Neuron (in vitro differentiated cells): ENCODE measurements around the gene VGLL4.
A peak's percentile ranks its signal among the peaks of the same experiment; 100 is the strongest.
"Not testable (repeated sequence)": the region's sequence is repeated elsewhere in the genome, so short reads cannot be mapped to it uniquely, and the experiment has no call there.

Experiments used
- H2AFZ ChIP-seq: one replicate; pipeline ENCODE4 v1.6.1; 2013; ENCODE audit warnings: low read depth, mild to moderate bottlenecking, inconsistent platforms, low read length, moderate library complexity
- H3K27me3 ChIP-seq: one replicate; pipeline ENCODE4 v1.6.1; 2013; ENCODE audit warnings: low read length; ENCODE audit not compliant: insufficient read depth
- H3K36me3 ChIP-seq: one replicate; pipeline ENCODE4 v1.6.1; 2013; ENCODE audit warnings: low read length; ENCODE audit not compliant: insufficient read depth
- H3K4me1 ChIP-seq: one replicate; pipeline ENCODE4 v1.6.1; 2013; ENCODE audit warnings: low read length; ENCODE audit not compliant: insufficient read depth
- H3K4me3 ChIP-seq: 2 replicates; pipeline ENCODE4 v1.5.1; 2013; ENCODE audit warnings: mild to moderate bottlenecking, low read length, moderate library complexity
- H3K9me3 ChIP-seq: one replicate; pipeline ENCODE4 v1.6.1; 2013; ENCODE audit warnings: low read length

The VGLL4 gene, protein sequence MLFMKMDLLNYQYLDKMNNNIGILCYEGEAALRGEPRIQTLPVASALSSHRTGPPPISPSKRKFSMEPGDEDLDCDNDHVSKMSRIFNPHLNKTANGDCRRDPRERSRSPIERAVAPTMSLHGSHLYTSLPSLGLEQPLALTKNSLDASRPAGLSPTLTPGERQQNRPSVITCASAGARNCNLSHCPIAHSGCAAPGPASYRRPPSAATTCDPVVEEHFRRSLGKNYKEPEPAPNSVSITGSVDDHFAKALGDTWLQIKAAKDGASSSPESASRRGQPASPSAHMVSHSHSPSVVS

DNA sequence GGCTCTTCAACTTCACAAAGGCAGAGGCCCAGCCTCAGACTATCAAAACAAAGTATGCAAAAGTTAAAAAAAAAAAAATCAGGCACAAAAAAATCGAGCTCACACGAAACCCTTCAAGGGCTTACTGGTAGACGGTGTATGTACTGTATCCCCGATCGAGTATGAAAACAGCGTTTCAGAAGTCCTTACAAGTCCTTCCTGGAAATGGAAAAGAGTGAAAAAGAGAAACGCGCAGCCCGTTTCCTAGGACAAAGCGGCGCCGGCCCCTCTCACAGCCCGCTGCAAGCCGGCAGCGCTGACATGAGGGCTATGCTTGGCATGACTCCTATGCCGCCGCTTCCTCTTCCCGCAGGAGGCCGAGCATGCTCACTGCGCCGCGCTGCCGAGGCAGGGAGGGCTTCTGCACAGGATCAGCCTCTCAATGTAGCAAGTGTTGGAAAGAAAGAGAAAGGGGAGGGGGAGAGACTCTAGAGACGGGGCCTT is at the start of gene VGLL4:
Gene VGLL4, minus strand, starts transcription at position 311 of the 483 bp plus-strand sequence. CDS start 397 bp downstream, outside the sequence.
- Histone ChIP-seq H3K27me3 (no peaks in the 10 kb centered on the region), H2AFZ (peak within 1 kb of the TSS; percentile 17), H3K9me3 (no peaks in the 10 kb centered on the region), H3K36me3 (no peaks in the 10 kb centered on the region), H3K4me1 (peaks cover 25% of the 10 kb centered on the region), H3K4me3 (peak within 1 kb of the TSS; percentile 57)

DNA sequence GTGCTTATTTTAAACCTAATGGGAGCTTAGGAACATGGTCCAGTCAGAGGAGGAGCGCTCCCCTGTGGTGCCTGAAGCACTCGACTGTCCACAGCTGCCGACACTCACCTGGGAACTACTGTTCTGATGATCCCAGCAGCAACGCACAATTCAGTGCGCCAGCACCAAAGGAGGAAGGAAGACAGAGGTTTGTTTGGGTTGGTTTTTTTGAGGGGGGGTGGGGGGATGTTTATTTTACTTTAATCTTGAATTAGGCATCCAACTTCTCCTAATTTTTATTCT is 48.8 kb upstream of the VGLL4 start:
- no peaks in the 10 kb centered on the region for H3K36me3 ChIP-seq
- H3K4me3 ChIP-seq, result no peak overlapping the region
- H3K9me3 ChIP-seq, result no peaks in the 10 kb centered on the region
- H3K27me3 ChIP-seq, result no peaks in the 10 kb centered on the region
- H3K4me1 ChIP-seq, result no peaks in the 10 kb centered on the region
- no peak overlapping the region for H2AFZ ChIP-seq

DNA sequence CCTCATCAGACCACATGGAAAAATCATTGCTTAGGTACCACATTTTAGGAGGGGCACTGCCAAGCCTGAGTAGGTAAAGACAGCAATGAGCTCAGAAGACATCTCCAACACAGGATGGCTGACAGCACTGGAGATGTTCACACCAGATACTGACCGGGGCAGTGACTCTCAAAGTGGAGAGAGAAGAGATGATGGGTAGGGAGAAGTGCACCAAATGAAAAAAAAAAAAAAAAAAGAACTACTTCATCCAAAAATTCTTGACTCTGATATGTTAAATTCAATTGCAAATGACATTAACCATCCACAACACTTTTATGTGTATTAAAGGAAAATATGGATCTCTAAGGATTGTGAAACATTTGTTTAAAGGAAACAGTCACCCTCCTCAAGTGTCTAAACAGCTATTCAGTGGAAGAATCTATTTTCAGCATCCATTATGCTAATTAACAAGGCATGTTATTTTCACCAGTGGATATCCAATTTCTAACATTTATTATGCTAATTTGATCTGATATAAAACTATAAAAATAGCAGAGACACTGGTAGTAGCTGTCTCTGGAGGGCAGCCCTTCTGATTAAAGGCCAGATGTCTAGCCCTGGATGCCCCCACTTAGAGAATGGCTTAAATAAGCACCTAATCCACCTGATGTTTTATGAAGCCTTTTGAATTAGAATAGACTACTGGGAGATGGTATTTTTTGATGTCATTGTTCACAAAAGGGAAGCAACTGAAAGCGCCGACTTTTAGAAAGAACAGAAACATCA is 48.2 kb upstream of the VGLL4 start:
- no peaks in the 10 kb centered on the region for H3K4me1 ChIP-seq
- no peaks in the 10 kb centered on the region for H3K36me3 ChIP-seq
- H2AFZ ChIP-seq, result no peak overlapping the region
- no peak overlapping the region for H3K4me3 ChIP-seq
- no peaks in the 10 kb centered on the region for H3K27me3 ChIP-seq
- no peaks in the 10 kb centered on the region for H3K9me3 ChIP-seq

DNA sequence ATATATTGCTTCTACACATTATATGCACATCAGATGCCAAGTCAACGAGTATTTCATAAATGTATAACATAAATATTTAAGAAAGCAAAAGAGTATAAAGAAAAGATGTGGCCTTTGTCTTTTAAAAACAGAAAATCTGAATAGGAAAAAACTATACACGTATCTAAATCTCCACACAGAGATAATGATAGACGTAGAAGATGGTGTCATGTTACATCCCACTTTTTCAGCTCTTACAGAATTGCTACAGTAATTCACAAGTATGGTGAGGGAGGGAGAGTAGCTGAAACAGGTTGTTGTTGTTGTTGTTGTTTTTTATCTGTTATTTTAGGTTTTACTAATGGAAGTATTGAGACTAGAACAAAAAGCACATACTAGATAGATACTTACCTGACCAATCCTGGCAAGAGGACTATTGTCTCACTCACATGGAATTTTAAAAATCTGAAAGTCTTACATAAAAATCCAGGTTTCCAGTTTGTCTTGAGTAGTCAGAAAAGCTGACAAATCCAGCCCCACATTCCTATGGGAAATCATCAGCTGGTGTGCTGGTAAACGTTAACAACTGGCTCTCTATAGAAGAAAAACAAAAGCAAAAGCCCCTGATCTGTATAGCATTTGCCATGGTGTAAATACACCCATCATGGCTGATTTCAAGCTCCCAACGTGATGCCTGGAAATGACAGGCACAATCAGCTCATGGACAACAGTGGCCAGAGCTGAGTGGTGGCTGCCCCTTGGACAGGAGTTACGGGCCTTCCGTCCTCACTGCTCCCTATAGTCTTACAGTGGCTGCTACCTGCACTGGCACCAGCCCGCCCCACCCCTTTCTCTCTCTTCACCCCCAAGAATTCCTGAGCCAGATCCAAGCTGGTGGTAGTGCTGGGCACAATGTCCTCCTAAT is 47.4 kb upstream of the VGLL4 start:
- Histone ChIP-seq H3K4me3 (no peak overlapping the region), H2AFZ (no peak overlapping the region), H3K27me3 (no peaks in the 10 kb centered on the region), H3K36me3 (no peaks in the 10 kb centered on the region), H3K4me1 (no peaks in the 10 kb centered on the region), H3K9me3 (no peaks in the 10 kb centered on the region)

DNA sequence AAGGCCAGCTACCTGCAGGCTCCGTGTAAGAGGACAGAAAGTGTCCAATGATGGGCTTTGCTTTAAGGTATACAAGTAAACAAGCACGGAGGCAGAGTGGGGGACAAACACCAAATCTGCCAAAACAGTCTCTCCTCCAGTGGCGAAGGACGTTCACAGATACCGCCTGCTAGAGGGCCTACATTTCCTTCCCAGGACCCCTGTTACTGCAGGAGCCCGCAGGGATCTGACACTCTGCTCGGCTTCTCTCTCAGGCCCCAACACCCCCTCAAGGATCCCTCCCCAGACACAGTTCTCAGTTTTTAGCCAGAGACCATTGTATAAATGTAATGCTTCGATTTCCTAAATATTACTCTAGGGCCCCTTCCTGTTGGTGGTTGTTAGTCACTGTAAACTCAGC is 46.0 kb upstream of the VGLL4 start:
- no peaks in the 10 kb centered on the region for H3K4me1 ChIP-seq
- H3K36me3 ChIP-seq, result no peaks in the 10 kb centered on the region
- no peak overlapping the region for H3K4me3 ChIP-seq
- H2AFZ ChIP-seq, result no peak overlapping the region
- H3K27me3 ChIP-seq, result no peaks in the 10 kb centered on the region
- no peaks in the 10 kb centered on the region for H3K9me3 ChIP-seq

DNA sequence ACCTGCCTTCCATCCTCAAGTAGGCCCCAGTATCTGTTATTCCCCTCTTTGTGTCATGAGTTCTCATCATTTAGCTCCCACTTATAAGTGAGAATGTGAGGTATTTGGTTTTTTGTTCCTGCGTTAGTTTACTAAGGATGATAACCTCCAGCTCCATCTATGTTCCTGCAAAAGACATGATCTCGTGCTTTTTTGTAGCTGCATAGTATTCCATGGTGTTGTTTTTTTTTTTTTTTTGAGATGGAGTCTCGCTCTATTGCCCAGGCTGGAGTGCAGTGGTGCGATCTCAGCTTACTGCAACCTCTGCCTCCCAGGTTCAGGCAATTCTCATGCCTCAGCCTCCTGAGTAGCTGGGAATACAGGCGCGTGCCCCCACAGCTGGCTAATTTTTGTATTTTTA is 41.3 kb upstream of the VGLL4 start:
- not testable (repeated sequence) for H3K36me3 ChIP-seq, H3K4me3 ChIP-seq, H3K4me1 ChIP-seq, H3K27me3 ChIP-seq, H2AFZ ChIP-seq, H3K9me3 ChIP-seq

DNA sequence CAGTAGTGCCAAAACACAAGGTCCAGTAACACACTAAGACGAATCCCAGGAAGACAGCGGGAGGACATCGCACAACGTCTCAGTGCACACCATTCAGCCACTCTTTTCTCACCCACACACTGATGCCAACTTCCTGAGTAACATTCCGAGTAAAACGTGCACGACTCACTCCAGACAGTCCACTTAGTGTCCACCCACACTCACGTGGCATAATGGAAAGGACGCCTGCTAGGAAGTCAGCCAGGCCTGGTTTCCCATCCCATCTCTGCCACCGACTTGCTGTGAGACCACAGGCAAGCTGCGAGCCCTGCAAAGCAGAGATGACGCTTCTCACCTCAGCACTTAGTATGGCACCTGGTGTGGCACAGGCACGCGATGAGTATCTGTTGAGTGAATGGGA is 36.8 kb upstream of the VGLL4 start:
- H3K4me1 ChIP-seq, result no peaks in the 10 kb centered on the region
- no peak overlapping the region for H2AFZ ChIP-seq
- H3K27me3 ChIP-seq, result no peaks in the 10 kb centered on the region
- no peaks in the 10 kb centered on the region for H3K36me3 ChIP-seq
- H3K4me3 ChIP-seq, result no peak overlapping the region
- no peaks in the 10 kb centered on the region for H3K9me3 ChIP-seq

DNA sequence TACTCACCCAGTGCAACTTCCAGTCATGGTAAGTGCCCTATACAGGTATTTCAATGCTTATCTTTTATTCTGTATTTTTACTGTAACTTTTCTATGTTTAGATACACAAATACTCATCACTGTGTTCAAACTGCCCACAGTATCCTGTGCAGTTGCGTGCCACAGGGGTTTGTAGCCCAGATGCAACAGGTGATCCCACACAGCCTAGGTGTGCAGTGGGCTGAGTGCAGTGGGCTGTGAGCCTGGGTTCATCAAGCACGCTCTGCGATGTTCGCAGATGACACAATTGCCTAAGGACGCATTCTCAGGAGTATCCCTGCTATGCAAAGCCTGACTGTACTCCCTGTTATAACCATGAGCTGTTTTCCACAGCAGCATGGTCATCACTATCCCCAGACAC is 36.2 kb upstream of the VGLL4 start:
- no peak overlapping the region for H3K4me3 ChIP-seq
- no peaks in the 10 kb centered on the region for H3K9me3 ChIP-seq
- no peaks in the 10 kb centered on the region for H3K4me1 ChIP-seq
- no peaks in the 10 kb centered on the region for H3K27me3 ChIP-seq
- H3K36me3 ChIP-seq, result no peaks in the 10 kb centered on the region
- no peak overlapping the region for H2AFZ ChIP-seq

DNA sequence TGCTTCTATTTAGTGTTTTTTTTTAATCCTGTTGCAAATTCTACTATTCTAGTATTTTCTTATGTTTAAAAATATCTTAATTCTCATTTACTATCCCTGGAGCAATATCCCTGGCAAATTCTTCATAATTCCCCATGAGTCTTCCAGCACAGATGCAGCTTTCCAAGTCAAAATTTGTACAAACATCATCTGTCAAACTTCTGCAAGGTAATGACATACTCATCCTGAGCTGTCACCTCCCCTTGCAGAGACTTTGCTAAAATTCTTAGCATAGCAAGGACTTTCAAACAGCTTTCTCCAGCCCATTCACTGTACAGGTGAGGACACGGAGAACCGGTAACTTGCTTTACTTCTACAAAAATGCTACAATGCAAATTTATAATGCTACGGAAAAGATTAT is 28.6 kb upstream of the VGLL4 start:
- H3K4me3 ChIP-seq, result no peak overlapping the region
- H3K4me1 ChIP-seq, result no peaks in the 10 kb centered on the region
- no peaks in the 10 kb centered on the region for H3K9me3 ChIP-seq
- no peaks in the 10 kb centered on the region for H3K36me3 ChIP-seq
- H2AFZ ChIP-seq, result no peak overlapping the region
- no peaks in the 10 kb centered on the region for H3K27me3 ChIP-seq

DNA sequence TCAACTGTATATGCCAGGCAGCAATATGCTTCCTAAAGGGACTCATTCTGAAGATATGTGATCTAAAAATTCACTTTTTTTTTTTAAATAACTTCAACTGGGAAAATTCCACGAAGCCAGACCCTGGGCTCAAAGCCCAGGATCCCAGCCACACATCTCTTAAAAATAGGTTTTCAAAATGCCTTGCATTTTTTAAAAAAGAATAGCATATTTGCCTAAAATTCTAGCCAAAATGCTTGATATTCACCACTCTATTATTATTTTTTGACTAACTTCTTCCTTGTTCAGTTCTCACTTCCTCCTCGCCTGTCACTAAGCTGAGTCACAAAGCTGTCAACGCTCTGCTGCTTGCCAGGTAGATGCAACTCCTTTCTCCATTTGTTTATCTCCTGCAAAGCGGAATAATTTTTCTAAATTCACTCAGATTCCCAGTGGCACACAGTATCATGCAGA is 28.0 kb upstream of the VGLL4 start:
- H3K4me3 ChIP-seq, result no peak overlapping the region
- H3K9me3 ChIP-seq, result no peaks in the 10 kb centered on the region
- no peaks in the 10 kb centered on the region for H3K4me1 ChIP-seq
- no peaks in the 10 kb centered on the region for H3K36me3 ChIP-seq
- no peaks in the 10 kb centered on the region for H3K27me3 ChIP-seq
- no peak overlapping the region for H2AFZ ChIP-seq

DNA sequence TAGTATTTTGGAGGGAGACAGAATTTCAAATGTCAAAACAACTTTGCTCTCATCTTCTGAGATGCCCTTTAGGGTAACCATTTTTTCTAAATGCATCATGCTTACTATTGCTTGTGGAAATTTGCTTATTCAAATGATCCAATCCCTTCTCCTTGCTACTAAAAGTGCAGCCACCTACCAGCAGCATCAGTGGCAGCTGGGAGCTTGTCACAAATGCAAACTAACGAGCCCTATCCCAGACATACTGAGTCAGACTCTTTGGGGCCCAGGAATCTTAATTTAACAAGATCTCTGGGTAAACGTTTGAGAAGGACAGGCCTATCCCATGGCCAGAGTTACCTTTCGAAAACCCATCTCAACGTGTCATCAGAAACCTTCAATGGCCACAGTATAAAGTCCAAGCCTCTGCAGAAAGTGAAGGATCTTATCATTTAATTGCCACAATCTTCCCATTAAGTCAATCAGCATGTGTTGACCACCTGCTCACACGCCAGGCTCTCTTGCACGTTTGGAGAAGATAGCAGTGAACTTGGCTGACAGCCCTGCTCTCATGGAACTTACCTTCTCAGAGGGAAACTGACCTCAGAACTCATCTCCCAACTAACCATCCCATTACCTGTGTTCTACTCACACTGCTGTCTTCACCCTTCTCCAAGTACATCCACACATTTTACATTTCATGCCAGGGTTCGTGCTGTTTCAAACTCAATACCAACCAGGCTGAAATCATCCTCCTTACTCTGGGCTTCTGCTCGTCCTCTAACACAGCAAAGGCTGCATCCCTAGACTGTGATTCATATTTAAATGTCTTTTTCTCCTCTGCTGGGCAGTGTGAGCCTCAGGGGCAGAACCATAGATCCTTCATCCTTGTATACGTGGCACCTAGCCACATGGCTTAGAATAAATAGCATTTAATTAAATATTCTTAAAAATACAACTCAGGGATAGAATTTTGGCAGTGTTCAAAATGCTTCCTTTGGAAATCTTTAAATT is 24.8 kb upstream of the VGLL4 start:
- Histone ChIP-seq H3K27me3 (no peaks in the 10 kb centered on the region), H3K9me3 (no peaks in the 10 kb centered on the region), H3K4me3 (no peak overlapping the region), H2AFZ (no peak overlapping the region), H3K4me1 (no peaks in the 10 kb centered on the region), H3K36me3 (no peaks in the 10 kb centered on the region)

DNA sequence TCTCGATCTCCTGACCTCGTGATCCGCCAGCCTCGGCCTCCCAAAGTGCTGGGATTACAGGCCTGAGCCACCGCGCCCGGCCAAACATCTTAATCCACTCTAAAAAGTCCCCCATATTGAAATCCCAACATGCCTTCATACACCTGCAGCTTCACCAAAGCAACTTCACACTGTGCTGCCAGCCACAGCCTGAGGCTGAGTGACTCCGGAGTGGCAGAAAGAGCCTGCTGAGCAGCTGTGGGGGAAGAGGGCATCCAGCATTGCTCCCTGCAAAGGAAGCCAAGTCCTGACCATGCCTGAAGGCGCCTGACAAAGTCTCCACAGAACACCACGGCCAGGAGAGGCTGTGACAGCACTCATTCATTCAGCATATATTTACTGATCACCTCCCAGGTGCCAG is 21.6 kb upstream of the VGLL4 start:
- Histone ChIP-seq H3K4me1 (peaks cover 4% of the 10 kb centered on the region), H3K9me3 (no peaks in the 10 kb centered on the region), H2AFZ (no peak overlapping the region), H3K36me3 (no peaks in the 10 kb centered on the region), H3K27me3 (no peaks in the 10 kb centered on the region), H3K4me3 (no peak overlapping the region)
